Measurements from ENCODE around the gene SFRP2.

DNA sequence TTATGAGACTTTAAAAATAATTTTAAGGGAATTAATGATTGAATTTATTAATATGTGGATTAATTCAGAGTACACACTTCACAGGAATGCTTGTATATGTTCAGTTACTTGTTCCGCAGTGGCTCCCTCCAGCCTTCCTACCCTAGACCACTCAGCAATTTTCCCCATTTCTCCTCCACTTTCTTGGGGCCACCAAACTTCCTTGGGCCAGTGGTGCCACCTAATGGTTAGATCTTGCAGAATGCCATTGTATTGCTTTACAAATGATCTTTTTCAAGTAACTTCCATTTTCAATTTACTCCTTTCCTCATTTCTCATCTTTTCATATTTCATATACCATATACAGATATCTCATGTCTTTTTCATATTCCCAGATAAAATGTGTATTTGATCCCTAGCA, 25.5 kb downstream of the SFRP2 start:
- no peak for TF ChIP-seq SIN3A (IDR thresholded peaks at IDR 0.05; ENCODE audit: borderline replicate concordance, insufficient read depth, low read length)
- TF ChIP-seq POLR2AphosphoS5 (IDR thresholded peaks at IDR 0.05; ENCODE audit: low read depth, low read length) = no peak
- TF ChIP-seq, protein P1, sequence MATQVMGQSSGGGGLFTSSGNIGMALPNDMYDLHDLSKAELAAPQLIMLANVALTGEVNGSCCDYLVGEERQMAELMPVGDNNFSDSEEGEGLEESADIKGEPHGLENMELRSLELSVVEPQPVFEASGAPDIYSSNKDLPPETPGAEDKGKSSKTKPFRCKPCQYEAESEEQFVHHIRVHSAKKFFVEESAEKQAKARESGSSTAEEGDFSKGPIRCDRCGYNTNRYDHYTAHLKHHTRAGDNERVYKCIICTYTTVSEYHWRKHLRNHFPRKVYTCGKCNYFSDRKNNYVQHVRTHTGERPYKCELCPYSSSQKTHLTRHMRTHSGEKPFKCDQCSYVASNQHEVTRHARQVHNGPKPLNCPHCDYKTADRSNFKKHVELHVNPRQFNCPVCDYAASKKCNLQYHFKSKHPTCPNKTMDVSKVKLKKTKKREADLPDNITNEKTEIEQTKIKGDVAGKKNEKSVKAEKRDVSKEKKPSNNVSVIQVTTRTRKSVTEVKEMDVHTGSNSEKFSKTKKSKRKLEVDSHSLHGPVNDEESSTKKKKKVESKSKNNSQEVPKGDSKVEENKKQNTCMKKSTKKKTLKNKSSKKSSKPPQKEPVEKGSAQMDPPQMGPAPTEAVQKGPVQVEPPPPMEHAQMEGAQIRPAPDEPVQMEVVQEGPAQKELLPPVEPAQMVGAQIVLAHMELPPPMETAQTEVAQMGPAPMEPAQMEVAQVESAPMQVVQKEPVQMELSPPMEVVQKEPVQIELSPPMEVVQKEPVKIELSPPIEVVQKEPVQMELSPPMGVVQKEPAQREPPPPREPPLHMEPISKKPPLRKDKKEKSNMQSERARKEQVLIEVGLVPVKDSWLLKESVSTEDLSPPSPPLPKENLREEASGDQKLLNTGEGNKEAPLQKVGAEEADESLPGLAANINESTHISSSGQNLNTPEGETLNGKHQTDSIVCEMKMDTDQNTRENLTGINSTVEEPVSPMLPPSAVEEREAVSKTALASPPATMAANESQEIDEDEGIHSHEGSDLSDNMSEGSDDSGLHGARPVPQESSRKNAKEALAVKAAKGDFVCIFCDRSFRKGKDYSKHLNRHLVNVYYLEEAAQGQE (IDR thresholded peaks at IDR 0.05; ENCODE audit: insufficient read depth in 1 of 2, low read depth in 2 of 2, low read length in 2 of 2) = no peak

Measured in PFSK-1 (cell line).